PC-9 (cell line): ENCODE results near the gene DHRSX. TPM values are rescaled to one million over a fixed set of nuclear protein-coding genes. Genes with fewer than 3 reads are reported as not detected.
"Not testable (repeated sequence)": the region's sequence is repeated elsewhere in the genome, so short reads cannot be mapped to it uniquely, and the experiment has no call there.

Source experiments
- BruUV-seq: library from RNA; stranded (reverse); fragments of 400-500 nt; replicated peaks from 2 replicates; lab custom pipeline; 2021; lab: Mats Ljungman, UMichigan
- CTCF ChIA-PET: fragments of 300-600 bp; sonication (Branson Sonifier 250); formaldehyde crosslinking; loops from one replicate; lab custom pipeline; 2022; ENCODE audit warnings: antibody characterized with exemption; lab: Charles Lee
- POLR2A ChIA-PET: fragments of 300-600 bp; sonication (Branson Sonifier 250); formaldehyde crosslinking; loops from one replicate; lab custom pipeline; 2022; ENCODE audit warnings: antibody characterized with exemption; ENCODE audit not compliant: unreplicated experiment; lab: Charles Lee
- DNase-seq, 2 experiments: peaks; one replicate each; pipeline versions ENCODE4 v3.0.0 to v3.0.0-alpha.2; 2015 to 2022; ENCODE audit warnings: mixed read lengths in 1 of 2
- H2AFZ ChIP-seq: fragments of 200-600 bp; sonication (generic); 2 replicates; pipeline ENCODE4 v1.8.1; 2017; ENCODE audit warnings: antibody characterized with exemption
- H3F3A ChIP-seq: fragments of 200-600 bp; sonication (generic); 2 replicates; pipeline ENCODE4 v1.8.1; 2017; ENCODE audit warnings: antibody characterized with exemption, mild to moderate bottlenecking, low read depth; ENCODE audit not compliant: insufficient read depth
- H3K27ac ChIP-seq: fragments of 200-600 bp; sonication (generic); 2 replicates; pipeline ENCODE4 v1.6.1; 2016; ENCODE audit warnings: mixed run types
- H3K27me3 ChIP-seq: fragments of 200-600 bp; sonication (generic); 2 replicates; pipeline ENCODE4 v1.6.1; 2016; ENCODE audit warnings: low read depth, mixed run types; ENCODE audit not compliant: insufficient read depth
- H3K36me3 ChIP-seq: fragments of 200-600 bp; sonication (generic); 2 replicates; pipeline ENCODE4 v1.6.1; 2016; ENCODE audit warnings: low read depth, mixed run types
- H3K4me1 ChIP-seq: fragments of 200-600 bp; sonication (generic); replicated peaks from 2 replicates; pipeline ENCODE4 v1.6.1; 2016; ENCODE audit warnings: mixed run types; ENCODE audit not compliant: insufficient read depth
- H3K4me2 ChIP-seq: fragments of 200-600 bp; sonication (generic); 2 replicates; pipeline ENCODE4 v1.6.1; 2017; ENCODE audit warnings: mixed run types
- H3K4me3 ChIP-seq: fragments of 200-600 bp; sonication (generic); 2 replicates; pipeline ENCODE4 v1.6.1; 2016; ENCODE audit warnings: mixed run types
- H3K79me2 ChIP-seq: fragments of 200-600 bp; sonication (generic); 2 replicates; pipeline ENCODE4 v1.6.1; 2017; ENCODE audit warnings: low read depth, mixed run types
- H3K9me2 ChIP-seq: fragments of 200-600 bp; sonication (generic); 2 replicates; pipeline ENCODE4 v1.8.1; 2017; ENCODE audit warnings: mild to moderate bottlenecking; ENCODE audit not compliant: insufficient read depth
- H3K9me3 ChIP-seq: fragments of 200-600 bp; sonication (generic); 2 replicates; pipeline ENCODE4 v1.8.1; 2016; ENCODE audit warnings: low read depth; ENCODE audit not compliant: insufficient read depth
- H4K20me1 ChIP-seq: fragments of 200-600 bp; sonication (generic); 2 replicates; pipeline ENCODE4 v1.8.1; 2017; ENCODE audit not compliant: insufficient read depth
- CTCF ChIP-seq: fragments of 200-600 bp; sonication (generic); conservative IDR thresholded peaks from 2 replicates; pipeline ENCODE4 v1.6.1; 2017; ENCODE audit warnings: mixed run types, antibody characterized with exemption, mild to moderate bottlenecking, moderate library complexity
- EZH2 ChIP-seq: fragments of 200-600 bp; sonication (generic); IDR thresholded peaks from 2 replicates; pipeline ENCODE4 v1.8.0; 2017; ENCODE audit warnings: antibody characterized with exemption, low read depth
- intact Hi-C: fragments of 100-400 bp; cut with micrococcal nuclease; formaldehyde crosslinking; loops from one replicate; pipeline ENCODE4 v1.10.0; 2022; ENCODE audit not compliant: unreplicated experiment
- total RNA-seq: library from RNA; stranded (reverse); gene quantifications from 2 replicates; pipeline ENCODE4 v1.2.3, GENCODE V29; 2021

The DHRSX gene
- total RNA-seq, 1 experiment from 2014 or later = 13.2 TPM

DNA sequence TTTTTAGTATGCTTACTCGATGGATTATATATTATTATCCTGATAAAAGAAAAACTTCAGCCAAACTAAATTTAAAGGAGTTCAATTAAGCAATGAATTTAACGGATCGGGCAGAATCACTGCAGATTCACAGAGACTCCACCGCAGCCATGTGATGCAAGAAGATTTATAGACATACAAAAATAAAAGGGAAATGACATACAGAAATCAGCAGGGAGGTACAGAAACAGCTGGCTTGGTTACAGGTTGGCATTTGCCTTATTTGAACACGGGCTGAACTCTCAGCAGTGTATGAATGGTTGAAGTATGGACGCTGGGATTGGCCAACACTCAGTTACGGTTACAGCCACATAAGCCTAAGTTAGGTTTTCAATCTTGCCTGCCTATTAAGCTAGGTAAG is 35.4 kb upstream of the DHRSX start:
- no peaks in the 10 kb centered on the region for H3K4me1 ChIP-seq
- BruUV-seq = no TSS peak
- intact Hi-C loops = no loop called here
- POLR2A ChIA-PET = no interaction called here
- peaks cover 22% of the 10 kb centered on the region; the same call in 1 of the 2 replicates for H3K27me3 ChIP-seq
- H3K4me2 ChIP-seq = no peak overlapping the region
- no peaks in the 10 kb centered on the region for H3F3A ChIP-seq
- CTCF ChIA-PET = no interaction called here
- H3K36me3 ChIP-seq = no peaks in the 10 kb centered on the region
- H2AFZ ChIP-seq = no peak overlapping the region
- no peak for TF ChIP-seq EZH2
- no peak for TF ChIP-seq CTCF
- H3K79me2 ChIP-seq = no peaks in the 10 kb centered on the region
- no peak for DNase-seq
- no peaks in the 10 kb centered on the region for H3K9me3 ChIP-seq
- no peaks in the 10 kb centered on the region for H4K20me1 ChIP-seq
- H3K27ac ChIP-seq = no peak overlapping the region
- H3K4me3 ChIP-seq = no peak overlapping the region
- H3K9me2 ChIP-seq = no peaks in the 10 kb centered on the region

GRCh38 chrX:2534261-2535021 is 33.7 kb upstream of the DHRSX start:
- H3K79me2 ChIP-seq, DNase-seq, H3F3A ChIP-seq, CTCF ChIA-PET, H3K9me2 ChIP-seq, H3K27ac ChIP-seq, H4K20me1 ChIP-seq, H3K9me3 ChIP-seq, intact Hi-C loops, H2AFZ ChIP-seq, H3K4me3 ChIP-seq, H3K36me3 ChIP-seq, BruUV-seq, POLR2A ChIA-PET, H3K4me2 ChIP-seq, H3K4me1 ChIP-seq: not testable (repeated sequence)
- peaks cover 20% of the 10 kb centered on the region; the same call in 1 of the 2 replicates for H3K27me3 ChIP-seq

DNA sequence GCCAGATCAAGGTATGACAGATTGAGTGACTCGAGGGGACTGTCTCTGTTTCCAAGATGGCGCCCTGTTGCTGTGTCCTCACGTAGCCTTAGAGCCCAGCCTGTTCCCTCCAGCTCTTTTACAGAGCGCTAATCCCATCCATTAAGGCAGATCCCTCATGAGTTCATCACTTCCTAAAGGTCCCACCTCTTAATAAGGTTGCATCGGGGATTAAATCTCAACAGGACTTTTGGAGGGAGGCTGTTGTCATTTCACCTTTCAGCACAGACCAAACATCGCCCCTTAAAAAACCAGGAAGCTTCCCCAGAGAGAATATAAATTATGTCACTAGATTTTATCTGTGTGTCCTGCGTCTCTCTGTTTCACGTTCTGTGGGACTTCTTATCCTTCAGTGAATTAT is 32.6 kb upstream of the DHRSX start:
- no peak overlapping the region for H3K4me2 ChIP-seq
- no peaks in the 10 kb centered on the region for H3K36me3 ChIP-seq
- POLR2A ChIA-PET = no interaction called here
- no peak overlapping the region for H2AFZ ChIP-seq
- TF ChIP-seq EZH2 (no peak), CTCF (no peak)
- no peak overlapping the region for H3K27ac ChIP-seq
- intact Hi-C loops = no loop called here
- H3K9me2 ChIP-seq = no peaks in the 10 kb centered on the region
- no peaks in the 10 kb centered on the region for H3K4me1 ChIP-seq
- no TSS peak for BruUV-seq
- no peak for DNase-seq
- no peaks in the 10 kb centered on the region for H3K79me2 ChIP-seq
- no peaks in the 10 kb centered on the region for H3K9me3 ChIP-seq
- CTCF ChIA-PET = no interaction called here
- H4K20me1 ChIP-seq = no peaks in the 10 kb centered on the region
- H3F3A ChIP-seq = no peaks in the 10 kb centered on the region
- H3K27me3 ChIP-seq = peaks cover 17% of the 10 kb centered on the region; the same call in 1 of the 2 replicates
- no peak overlapping the region for H3K4me3 ChIP-seq
